NCI-H2107 treated with DMSO at 0.1 percent for 48 hours (cell line): ENCODE data around the gene NOD1.
A peak's percentile ranks its signal among the peaks of the same experiment; 100 is the strongest.
"Not testable (repeated sequence)": the region's sequence is repeated elsewhere in the genome, so short reads cannot be mapped to it uniquely, and the experiment has no call there.

Experiments
- DNase-seq: peaks from one replicate; lab custom pipeline; 2025; ENCODE audit not compliant: unreplicated experiment; lab: John Stamatoyannopoulos, UW

The NOD1 gene

DNA sequence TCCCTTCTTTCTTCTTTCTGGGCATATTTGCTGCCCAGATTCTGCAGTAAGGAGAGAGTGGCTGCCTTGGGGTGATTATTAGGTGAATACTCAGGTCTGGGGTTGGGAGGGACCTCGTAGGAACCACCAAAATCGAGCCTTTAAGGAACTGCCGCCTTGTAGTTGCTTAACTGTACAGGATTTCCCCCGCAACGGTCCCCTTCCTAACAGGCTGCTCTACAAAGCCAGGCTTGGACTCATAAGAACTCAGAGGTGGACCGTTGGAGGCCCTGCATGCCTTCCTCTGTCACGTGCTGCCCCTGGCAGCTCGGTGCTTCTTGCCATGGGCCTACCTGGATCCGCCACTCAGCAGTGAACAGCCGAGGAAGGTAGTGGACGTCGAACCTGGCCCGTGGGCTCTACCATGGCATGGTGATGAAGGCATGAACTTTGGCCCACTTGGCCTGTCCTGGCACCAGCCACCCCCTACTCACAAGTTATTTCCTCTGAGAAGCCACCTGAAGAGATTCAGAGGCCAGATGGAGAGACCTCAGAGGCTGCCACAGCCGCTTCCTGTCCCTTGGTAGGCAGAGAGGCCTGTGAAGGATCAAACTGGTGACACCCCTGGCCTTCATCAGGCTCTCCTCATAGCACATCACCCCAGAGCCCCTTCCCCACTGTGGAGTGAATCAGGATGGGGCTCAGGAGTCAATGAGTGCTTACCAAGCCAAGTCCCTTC lies 54.6 kb downstream of the NOD1 start:
- no peak for DNase-seq

DNA sequence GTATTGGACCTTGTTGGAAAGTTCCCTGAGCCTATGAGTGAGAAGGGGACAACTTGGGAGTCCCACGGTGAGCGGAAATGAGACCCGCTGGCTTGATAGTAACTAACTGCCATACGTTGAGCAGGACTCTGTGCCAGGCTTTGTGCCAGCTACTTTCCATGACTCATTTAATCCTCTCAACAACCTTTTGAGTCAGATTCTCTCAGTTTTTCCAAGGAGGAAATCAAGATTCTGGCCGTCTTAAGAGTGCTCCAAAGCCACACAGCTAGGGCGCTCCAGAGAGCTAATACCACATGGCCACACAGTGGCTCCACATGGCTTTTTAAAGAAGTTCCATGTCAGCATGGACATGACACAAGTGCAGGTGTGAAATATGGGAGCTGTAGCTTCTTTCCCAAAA lies 55.7 kb downstream of the NOD1 start:
- no peak for DNase-seq

DNA sequence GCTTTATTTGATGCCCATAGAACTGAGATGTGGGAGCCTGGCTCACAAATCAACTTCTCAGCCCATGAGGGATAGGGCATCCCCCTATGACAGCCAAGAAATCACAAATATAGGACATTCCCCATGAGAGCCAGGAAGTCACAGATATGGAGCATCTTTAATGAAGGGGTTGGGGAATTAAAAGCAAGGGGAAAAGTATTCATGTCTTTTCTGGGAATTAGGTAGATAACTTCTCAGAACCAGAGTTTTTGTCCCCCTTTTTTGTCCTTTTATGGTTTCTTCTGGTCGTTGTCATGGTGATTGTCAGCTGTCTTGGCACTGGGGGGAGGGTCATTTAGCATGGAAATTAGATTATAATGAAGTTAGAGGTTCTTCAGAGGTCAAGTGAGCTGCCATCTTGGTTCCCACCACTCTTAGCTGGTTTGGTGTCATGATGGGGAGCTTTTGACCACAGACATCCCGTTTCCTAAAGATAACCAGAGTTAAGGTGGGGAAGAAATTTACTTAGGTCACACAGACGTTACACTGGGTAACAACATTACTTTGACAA lies 56.9 kb downstream of the NOD1 start:
- no peak for DNase-seq

DNA sequence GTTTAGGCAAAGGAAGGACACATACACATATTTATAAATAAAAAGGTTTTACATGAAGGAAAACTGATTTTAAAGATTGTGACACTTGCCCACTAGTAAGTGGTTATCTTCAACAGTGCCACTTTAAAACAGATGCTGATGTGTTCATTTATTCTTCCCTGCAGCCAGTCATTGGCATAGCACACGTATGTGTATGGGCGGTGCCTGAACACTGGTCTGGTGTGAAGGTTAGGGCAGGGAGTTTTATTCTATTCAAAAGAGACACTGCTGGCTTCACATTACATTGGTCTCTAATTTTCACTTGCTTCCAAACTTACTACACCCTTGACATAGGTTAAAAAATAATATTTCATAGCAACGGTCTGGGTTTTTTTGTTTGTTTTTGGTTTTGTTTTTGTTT lies 57.9 kb downstream of the NOD1 start:
- no peak for DNase-seq

DNA sequence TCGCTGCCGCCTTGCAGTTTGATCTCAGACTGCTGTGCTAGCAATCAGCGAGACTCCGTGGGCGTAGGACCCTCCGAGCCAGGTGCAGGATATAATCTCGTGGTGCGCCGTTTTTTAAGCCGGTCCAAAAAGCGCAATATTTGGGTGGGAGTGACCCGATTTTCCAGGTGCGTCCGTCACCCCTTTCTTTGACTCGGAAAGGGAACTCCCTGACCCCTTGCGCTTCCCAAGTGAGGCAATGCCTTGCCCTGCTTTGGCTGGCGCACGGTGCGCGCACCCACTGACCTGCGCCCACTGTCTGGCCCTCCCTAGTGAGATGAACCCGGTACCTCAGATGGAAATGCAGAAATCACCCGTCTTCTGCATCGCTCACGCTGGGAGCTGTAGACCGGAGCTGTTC lies 58.5 kb downstream of the NOD1 start:
- DNase-seq = not testable (repeated sequence)

DNA sequence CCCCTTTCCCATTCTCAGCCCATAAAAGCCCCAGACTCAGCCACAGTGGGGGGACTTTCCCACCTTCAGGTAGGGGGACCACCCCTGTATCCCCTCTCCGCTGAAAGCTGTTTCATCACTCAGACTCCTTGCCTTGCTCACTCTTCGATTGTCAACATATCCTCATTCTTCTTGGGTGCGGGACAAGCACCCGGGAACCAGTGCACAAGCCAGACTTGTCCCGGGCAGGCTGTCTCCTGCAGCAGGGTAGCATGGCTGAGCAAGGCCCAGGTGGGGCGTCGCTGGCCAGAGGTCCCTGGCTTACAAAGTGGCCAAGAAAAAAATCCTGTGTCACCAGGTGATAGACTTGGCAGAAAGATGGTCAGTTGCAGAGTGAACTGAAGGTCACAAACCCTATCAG lies 64.7 kb downstream of the NOD1 start:
- no peak for DNase-seq

DNA sequence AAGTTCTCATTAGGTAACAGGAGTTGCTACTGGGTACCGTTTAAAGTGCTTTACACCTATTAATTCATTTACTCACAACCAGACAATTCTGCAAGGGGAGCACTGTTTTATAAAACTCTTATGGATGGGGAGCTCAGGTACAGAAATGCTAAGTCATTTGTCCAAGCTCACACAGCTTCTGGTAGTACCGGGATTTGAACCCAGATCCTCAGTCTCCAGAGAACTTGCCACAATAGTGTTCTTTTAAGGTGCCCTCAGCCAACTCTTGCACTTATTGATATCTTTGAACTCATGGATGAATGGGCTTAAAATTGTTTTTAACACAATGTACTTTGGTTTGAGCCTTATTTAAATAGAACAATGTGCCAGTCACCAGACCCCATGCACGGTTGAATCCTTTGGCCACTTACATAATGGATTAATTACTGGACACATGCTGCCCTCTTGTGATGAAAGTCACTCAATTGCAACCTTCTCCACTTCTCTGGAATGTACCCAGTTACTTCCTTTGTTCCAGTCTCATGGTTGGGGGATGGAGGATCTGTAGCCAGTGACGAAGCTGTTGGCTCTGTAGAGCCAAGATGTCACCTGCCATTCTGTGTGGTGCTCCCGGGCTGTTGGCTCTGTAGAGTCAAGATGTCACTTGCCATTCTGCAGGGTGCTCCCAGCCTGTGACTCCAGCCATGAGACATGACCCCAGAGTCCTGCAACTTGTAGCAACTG lies 65.6 kb downstream of the NOD1 start:
- DNase-seq = peak; percentile 35

DNA sequence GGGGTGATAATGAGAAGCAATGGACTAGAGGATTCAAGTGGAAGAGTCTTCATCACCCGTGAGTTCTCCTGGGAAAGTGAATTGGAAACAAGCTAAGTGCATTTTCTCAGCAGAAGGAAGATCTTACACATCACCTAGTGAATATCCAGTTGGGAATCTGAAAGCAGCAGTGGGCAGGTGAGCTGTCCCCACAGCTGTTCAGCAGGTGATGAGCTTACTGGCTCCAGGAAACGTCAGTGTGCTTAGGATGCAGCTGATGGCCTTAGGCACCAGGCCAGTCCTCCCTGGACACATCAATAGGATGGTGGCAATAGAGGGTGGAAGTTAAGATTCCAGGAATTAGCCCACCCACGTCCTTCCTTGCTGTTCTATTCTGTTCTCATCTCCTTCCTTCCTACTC lies 66.7 kb downstream of the NOD1 start:
- no peak for DNase-seq

DNA sequence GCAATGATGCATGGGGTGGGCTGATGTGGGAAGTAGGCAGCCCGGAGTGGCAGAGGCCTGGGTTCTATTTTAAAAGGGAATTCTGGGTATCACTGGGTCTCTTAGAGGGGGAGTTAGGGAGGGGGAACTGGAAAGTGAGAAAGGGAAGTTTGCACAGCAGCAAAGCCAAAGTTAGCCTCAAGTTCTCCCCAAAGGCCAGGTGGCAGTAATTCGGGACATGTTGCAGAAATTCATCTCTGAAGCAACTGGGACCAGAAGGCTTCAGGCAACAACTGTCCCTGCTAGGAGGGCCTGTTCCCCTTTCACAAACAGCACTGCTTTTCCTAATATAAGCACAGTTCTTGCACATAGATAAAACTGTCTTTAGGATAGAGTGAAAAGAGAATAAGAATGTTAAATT lies 67.4 kb downstream of the NOD1 start:
- DNase-seq = no peak

DNA sequence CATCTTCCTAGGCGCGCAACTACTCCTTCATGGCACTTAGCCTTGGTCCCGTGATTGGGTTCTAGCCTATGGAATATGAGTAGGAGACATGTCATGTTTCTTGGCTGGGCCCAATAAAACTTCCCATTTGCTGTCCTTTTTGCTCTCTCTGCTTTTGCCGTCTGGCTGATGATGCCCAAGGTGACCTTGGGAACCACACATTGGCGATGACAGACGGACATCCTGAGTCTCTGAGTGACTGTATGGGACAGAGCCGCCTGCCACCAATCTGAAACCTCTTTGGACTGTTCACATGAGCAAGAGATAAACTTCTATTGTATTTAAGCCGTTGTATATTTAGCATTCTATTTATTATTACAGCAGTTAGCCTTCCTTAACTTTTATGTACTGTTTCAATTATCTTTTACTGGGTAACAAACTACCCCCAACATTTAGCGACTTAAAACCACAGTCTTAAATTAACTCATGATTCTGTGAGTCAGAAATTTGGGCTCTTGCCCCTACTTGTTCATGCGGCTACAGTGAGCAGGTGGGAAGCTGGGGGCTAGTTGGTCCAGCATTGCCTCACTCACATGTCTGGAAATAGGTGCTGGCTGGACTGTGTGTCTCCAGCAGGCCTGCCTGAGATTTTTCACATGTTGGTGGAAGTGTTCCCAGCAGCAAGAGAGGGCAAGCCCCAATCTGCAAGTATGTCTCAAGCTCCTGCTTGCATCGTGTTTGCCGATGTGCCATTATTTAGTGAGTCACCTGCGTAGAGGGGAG lies 71.7 kb downstream of the NOD1 start:
- DNase-seq = no peak

DNA sequence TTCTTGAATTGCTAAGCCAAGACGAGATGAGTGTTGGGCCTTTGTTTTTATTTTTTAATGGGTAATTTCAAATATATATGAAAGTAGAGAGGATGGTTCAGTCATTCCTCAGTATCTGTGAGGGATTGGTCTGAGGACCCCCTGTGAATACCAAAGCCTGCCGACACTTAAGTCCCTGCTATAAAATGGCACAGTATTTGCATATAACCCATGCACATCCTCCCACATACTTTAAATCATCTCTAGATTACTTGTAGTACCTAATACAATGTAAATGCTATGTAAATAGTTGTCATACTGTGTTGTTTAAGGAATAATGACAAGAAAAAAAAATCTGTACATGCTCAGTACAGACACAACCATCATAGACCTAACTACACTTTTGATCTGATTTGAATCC lies 73.4 kb downstream of the NOD1 start:
- DNase-seq = no peak

DNA sequence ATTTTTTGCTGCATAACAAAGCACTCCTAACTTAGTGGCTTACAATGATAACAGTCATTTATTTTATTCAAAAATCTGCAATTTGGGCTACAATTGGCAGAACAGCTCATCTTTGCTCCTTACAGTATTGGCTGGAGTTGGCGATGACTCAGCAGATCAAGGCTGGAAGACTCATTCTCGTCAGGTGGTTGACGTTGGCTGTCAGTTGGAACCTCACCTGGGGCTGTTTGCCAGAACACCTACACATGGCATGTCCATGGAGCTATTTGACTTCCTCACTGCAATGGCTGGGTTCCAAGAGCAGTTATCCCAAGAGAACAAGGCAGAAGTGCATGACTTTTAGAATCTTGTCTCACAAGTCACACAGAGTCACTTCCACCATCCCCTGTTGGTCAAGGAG lies 75.1 kb downstream of the NOD1 start:
- DNase-seq = no peak

DNA sequence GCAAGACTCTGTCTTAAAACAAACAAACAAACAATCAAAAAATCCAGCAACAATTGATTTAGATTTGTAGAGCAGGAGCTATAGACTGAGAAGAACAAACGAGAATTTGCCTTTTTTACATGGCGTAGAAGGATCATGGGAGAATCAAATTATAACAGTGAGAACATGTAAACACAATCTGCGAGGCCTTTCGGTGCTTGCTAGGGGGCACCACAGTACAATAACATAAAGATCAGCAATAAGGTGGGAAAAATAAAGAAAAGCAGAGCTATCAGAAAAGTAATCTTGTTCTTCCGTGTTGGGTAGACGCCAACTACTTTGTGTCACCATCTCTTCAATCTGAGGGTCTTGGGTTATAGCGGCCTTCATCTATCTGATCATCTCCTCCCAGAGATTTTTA lies 82.2 kb downstream of the NOD1 start:
- no peak for DNase-seq

DNA sequence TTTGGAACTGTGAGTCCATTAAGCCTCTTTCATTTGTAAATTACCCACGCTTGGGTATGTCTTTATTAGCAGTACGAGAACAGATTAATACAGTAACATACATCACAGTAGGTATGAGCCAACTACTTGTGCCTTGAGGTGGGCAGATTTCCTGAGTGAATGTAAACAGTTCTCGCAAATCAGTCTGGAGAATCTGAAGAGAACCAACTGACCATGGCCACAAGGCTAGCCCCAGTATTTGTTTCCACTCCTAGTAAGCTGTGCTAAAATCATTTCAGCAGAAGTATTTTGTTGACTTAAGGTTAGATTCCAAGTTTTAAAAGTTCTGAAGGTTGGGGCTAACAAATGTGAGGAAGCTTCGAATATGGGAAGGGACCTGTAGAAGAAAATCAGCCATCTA lies 82.9 kb downstream of the NOD1 start:
- no peak for DNase-seq

DNA sequence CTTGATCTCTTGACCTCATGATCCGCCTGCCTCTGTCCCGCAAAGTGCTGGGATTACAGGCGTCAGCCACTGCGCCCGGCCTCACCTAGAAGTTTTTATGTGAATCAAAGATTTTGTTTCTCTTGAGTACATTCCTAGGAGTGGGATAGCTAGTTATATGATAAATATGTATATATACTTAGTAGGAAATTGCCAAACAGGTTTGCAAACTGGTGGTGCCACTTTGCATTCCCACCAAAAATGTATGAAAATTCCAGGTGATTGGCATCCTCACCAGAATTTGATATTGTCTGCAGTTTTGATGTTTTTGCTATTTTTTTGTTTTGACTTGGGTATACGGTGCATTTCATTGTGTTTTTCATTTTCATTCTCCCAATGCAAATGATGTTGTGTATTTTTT lies 86.8 kb downstream of the NOD1 start:
- no peak for DNase-seq

DNA sequence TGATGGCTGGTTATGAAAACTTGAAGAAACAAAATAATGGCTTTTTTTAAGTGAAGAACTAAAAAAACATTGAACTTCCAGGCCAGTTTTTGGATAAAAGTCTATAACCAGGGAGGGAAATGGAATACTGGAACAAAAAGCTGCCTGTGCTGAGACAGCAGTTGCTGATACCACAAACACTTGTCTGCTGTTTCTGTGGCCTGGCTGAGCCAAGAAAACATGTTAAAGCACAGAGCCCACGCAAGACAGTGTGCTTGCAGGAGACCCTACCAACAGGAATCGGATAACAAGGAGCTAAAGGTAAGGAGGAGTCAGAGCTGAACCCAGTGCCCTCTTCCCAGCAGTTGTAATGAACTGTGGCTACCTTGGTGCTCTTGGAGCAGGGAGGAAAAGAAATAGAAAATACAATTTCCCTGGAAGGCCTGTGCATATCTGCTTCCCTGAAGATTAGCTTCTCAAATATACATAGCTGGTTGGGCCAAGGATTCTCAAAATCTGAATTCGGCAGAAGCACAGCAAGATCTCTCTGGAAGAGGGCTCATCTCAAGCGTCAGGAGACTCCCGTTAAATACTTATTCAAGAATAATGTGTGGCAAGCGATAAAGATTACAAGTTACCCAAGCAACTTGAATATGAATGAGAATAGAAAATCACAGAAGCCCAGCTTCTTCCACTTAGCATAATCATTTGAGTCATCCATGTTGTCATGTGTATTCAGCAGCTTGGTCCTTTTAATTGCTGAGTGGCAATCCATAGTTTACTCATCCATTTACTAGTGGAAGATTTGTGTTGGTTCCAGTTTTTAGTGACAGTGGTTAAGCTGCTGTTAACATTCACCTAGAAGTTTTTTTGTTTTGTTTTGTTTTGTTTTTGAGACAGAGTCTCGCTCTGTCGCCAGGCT lies 87.6 kb downstream of the NOD1 start:
- no peak for DNase-seq

DNA sequence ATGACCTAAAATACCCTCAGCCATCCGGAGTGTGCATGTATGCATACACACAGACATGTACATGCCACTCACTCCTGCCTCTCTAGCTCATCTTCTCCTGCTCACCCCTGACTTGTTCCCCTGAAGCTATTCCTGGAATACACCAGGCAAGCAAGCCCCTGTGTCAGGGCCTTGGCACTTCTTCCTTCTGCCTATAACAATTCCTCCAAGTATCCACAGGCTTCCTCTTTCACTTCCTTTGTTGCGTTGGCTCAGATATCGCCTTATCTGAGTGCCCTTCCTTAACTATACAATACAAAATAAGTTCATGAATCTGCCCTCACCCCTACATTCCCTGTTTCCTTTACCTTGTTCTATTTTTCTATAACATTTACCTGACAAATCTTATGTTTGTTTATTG lies 88.8 kb downstream of the NOD1 start:
- no peak for DNase-seq

DNA sequence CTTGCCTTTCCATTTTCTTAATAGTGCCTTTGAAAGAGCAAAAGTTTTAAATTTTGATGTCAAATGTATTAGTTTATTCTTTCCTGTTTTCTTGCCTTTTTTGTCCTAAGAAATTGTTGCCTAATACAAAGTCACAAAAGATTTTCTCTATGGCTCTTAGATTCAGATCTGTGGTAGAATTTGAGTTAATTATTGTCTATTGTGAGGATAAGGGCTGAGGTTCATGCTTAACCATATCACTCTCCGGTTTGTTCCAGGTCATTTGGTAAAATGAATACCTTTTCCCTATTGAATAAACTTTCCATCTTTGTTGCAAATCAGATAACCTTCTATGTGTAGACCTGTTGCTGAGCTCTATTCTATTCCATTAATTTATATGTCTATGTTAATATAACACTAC lies 96.0 kb downstream of the NOD1 start:
- DNase-seq = no peak

DNA sequence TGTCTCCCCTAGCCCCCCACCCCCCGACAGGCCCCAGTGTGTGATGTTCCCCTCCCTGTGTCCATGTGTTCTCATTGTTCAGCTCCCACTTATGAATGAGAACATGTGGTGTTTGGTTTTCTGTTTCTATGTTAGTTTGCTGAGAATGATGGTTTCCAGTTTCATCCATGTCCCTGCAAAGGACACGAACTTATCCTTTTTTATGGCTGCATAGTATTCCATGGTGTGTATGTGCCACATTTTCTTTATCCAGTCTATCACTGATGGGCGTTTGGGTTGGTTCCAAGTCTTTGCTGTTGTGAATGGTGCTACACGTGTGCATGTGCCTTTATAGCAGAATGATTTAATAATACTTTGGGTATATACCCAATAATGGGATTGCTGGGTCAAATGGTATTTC lies 97.8 kb downstream of the NOD1 start:
- not testable (repeated sequence) for DNase-seq

DNA sequence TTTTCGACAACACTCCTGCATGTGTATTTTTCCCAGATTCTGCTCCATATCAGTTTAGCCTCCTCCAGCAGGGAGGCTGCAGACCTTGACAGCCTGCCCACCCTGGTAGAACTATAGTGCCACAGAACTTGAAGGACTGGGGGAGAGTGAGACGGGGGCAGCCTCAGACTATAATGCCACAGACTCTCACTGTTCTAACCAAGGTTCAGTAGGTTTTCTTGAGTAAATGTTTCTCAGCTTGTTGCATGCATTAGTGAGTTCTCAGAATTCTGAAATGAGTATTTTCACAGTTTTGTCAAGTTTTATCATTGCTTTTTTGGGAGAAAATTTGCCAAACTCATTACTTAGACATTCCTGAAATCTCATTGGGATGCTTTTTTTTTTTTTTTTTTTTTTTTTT lies 98.3 kb downstream of the NOD1 start:
- no peak for DNase-seq

DNA sequence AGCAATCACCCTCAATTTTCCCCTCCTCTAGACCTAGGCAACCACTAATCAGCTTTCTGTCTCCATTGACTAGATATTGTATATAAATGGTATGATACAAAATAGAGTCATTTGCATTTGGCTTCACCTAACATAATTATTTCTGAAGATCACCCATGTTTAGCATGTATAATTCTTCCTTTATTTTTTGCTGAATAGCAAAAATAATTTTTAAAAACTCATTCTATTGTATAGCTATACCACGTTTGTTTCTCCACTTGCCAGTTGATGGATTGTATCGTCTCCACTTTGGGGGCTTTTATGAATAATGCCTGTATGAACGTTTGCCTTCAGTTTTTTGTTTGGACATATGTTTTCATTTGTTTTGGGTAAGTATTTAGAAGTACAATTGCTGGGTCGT lies 98.8 kb downstream of the NOD1 start:
- no peak for DNase-seq
